AG08396 (cell line): ENCODE data around the gene RNU6-9.
A peak's percentile ranks its signal among the peaks of the same experiment; 100 is the strongest.

Source experiments
- DNase-seq: peaks from one replicate; pipeline ENCODE4 v3.0.0; 2012; ENCODE audit warnings: low spot score, mixed read lengths

The RNU6-9 gene

DNA sequence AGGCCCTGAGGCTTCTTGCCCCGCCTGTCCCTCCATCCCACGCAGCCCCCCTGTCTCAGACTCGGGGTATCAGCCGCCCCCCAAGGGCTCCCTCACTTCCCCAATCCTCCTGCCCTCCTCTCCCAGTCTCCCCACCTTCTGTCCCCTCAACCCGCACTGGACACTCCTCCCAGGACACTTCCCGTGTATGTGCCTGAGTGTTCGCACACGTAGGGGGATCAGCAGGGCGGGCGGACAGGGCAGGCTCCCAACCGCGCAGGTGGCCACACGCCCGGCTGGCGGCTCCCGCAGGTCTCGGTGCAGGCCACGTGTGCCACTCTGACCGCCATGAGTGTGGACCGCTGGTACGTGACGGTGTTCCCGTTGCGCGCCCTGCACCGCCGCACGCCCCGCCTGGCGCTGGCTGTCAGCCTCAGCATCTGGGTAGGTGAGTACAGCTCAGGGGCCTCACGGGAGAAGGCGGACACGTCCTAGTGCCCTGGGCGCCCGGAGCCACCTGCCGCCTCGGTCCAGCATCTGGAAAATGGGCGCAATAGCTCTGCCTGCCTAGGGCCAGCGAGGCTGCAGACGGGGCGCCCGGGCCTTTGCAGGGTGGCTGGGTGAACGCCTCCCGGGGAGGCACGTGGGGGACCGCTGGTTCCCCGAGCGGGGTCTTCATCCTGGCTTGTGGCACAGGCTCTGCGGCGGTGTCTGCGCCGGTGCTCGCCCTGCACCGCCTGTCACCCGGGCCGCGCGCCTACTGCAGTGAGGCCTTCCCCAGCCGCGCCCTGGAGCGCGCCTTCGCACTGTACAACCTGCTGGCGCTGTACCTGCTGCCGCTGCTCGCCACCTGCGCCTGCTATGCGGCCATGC lies 26.1 kb downstream of the RNU6-9 start:
- no peak for DNase-seq

DNA sequence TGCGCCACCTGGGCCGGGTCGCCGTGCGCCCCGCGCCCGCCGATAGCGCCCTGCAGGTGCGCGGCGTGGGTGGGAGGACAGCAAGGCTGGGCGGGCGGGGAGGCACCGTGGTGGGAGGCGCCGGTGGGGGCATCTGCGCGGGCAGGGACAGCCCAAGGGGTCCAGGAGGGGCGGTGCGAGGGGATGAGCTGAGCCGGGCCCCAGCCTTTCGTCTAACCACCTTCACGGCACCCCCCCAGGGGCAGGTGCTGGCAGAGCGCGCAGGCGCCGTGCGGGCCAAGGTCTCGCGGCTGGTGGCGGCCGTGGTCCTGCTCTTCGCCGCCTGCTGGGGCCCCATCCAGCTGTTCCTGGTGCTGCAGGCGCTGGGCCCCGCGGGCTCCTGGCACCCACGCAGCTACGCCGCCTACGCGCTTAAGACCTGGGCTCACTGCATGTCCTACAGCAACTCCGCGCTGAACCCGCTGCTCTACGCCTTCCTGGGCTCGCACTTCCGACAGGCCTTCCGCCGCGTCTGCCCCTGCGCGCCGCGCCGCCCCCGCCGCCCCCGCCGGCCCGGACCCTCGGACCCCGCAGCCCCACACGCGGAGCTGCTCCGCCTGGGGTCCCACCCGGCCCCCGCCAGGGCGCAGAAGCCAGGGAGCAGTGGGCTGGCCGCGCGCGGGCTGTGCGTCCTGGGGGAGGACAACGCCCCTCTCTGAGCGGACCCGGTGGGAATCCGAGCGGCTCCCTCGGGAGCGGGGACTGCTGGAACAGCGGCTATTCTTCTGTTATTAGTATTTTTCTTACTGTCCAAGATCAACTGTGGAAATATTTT lies 27.0 kb downstream of the RNU6-9 start:
- DNase-seq, result no peak

GRCh38 chr19:924553-925086 lies 31.3 kb downstream of the RNU6-9 start:
- DNase-seq, result peak; percentile 20

GRCh38 chr19:925087-925525 lies 31.8 kb downstream of the RNU6-9 start:
- DNase-seq, result peak; percentile 73

DNA sequence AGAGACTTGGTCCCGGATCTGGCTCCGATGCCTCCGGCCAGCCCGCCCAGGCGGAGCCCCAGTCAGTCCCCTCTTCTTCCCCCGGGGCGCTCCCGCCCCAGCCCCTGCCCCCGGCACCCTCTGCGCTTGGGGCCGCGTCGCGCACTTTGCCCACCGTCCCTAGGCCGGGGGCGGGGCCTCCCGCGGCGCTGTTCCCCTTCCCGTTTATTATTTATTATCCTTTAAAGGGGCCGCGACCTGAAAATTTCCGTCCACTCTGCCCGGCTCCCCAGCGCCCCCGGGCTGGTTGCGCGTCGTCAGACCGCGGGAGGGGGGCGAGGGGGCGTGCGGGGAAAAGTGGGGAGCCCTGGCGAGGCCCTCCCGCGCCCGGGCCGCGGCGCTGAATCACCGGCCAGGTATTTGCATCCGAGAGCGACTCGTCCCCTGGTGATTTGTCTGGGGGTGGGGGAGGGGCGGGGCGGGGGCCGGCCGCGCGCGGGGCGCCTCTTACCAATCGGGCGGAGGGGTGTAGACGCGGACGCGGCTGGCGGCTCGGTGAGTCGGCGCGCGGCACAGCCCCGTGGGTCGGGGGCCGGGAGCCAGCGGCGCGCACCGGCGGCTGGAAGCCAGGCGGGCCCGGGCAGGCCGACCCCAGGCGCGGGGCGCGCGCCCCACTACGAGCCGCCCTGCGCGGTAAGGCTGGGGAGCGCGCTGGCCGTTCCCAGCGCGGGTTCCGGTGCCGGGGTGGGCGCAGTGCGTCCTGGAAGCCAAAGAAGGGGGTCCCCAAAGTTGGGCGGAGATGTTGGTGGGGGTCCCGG lies 32.4 kb downstream of the RNU6-9 start, which contains the start of gene ARID3A:
Gene ARID3A, plus strand, starts transcription at position 510 of the 797 bp plus-strand sequence. CDS start 3,494 bp downstream, outside the sequence.
- DNase-seq, result peak; percentile 95

GRCh38 chr19:926323-926588 lies 33.0 kb downstream of the RNU6-9 start:
- DNase-seq, result no peak

DNA sequence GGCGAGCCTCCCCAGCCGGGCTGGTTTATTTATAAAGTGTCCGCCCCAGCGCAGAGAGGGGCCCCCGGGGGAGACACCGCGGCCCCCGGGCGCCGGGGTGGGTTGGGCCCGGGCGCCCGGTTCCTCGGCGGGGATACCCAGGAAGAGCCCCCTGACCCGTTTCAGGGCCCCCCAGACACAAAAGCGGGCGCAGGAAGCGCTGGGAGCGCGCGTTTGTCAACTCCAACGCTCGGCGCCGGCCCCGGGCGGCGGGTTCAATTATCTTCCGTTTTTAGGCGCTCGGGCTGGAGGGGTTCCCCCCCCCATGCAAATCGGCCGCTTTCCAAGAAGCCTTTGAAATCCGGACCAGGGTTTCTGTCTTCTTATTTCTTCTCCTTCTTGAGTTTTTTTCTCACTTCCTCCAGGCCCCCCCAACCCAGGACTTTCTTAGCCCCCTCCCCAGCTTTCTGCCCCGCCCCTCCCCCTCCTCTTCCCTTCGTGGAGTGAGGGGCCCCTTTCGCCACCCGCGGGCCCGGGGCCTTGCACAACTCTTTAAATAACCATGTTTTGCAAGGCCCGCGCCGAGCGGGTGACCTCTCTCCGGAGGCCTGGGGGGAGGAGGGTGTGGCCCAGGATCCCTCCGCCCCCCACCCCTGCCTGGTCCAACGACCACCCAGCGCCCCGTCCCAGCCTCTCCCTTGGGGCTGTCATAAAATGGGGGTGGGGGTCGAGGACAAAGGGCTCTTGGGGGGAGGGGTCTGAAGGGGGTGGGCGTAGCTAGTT lies 33.5 kb downstream of the RNU6-9 start:
- peak; percentile 75 for DNase-seq

GRCh38 chr19:927351-927779 lies 34.1 kb downstream of the RNU6-9 start:
- DNase-seq, result peak; percentile 45

- DNase-seq, result no peak
Measured at GRCh38 chr19:927780-928401, 34.6 kb downstream of the RNU6-9 start.

DNA sequence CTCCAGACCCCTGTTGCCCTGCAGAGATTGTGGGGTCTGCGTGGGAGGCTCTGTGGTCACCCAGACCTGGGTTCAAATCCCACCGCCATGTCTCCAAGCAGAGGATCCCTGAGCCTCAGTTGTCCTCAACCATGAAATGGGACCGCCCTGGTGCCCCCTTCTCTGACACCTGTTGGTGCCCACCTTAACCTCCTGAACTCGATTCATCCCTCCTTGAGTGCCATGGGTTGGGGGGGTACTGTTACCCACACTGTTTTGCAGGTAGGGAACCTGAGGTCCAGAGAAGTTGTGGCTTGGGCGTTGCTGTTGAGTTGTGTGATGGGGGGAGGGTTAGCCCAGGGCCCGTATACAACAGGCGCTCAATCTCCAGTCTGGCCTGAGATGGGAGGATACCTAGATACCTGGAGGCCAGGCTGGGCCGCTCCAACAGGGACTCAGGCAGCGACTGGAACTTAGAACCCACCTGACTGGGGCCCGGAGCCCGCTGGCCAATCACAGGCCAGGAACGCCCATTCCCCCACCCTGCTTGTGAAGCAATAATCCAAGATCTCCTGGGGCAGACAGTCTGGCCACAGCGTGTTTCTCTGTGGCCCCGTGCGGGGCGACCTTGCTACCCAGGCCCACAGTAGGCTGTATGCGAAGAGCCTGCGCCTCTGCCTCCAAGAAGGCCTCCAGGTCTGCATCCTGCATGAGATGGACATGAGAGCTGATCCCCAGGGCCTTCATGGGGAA lies 35.4 kb downstream of the RNU6-9 start:
- DNase-seq, result peak; percentile 60

DNA sequence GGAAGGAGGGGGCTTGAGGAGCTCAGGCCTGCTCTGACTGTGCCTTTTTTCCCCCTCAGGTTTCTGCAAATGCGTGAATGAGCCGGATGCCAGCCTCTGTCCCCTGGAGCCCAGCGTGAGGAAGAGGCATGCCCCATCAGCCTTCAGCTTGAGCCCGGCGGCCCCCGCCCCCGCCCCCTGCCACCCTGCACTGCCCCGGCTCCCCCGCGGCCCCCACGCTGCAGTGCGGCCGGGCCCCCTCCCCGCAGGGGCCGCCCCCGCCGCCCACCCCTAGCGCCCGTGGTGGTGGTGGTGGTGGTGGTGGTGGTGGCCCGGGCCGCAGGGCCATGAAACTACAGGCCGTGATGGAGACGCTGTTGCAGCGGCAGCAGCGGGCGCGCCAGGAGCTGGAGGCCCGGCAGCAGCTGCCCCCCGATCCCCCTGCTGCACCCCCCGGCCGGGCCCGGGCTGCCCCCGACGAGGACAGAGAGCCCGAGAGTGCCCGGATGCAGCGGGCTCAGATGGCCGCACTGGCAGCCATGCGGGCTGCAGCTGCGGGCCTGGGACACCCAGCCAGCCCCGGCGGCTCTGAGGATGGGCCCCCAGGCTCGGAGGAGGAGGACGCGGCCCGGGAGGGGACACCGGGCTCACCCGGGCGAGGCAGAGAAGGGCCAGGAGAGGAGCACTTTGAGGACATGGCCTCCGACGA lies 36.1 kb downstream of the RNU6-9 start:
- no peak for DNase-seq

DNA sequence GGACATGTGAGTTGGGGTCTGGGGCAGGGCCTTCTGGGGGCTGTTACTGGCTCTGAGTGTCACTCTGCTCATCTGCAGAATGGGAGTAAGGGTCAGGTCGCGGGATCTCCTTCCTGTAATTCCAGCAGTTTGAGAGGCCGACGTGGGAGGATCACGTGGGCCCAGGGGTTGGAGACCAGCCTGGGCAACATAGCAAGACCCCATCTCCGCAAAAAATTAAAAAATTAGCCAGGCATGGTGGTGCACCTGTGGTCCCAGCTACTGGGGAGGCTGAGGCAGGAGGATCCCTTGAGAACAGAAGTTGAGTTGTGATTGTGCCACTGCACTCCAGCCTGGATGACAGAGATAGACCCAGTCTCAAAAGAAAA lies 36.6 kb downstream of the RNU6-9 start:
- no peak for DNase-seq

GRCh38 chr19:931860-932647 lies 38.8 kb downstream of the RNU6-9 start:
- no peak for DNase-seq

DNA sequence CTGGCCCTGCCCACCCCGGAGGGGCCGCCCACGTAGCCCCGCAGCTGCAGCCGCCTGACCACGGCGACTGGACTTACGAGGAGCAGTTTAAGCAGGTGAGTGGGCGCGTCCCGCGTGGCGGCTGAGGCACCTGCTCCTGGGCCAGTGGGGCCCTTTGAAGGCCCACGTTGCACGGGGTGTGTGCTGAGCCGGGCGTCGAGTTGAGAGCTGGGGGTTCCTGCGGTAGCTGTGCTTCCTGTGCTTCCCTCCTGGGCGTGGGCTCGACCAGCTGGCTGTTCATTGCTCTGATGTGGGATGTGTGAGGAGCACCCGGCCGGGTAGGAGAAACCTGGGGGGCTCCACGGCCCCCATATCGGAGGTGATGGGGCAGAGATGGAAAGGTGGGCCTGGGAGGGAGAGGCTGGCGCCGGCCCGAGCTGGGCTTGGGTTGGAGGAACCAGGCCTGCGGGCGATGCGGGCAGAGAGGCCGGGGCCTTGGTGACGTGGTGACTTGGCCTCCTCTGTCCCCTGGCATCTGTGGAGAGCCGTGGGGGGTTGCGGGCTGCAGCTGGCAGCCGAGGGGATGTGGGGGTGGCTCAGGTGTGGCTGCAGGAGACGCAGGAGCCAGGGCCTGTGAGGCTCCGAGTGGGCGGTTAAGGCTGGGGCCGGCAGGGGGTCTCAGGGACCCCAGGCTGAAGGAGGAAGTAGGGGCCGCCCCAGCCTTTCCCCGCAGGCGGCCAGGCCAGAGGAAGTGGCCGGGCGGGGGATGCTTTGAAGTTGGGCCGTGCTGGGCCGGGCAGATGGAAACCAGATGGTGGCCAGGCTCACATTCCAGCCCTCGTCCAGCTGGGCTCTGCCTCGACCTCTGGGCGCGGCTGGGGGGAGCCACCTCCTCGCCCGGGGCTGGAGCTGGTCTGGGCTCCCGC lies 39.6 kb downstream of the RNU6-9 start:
- peak; percentile 97 for DNase-seq

DNA sequence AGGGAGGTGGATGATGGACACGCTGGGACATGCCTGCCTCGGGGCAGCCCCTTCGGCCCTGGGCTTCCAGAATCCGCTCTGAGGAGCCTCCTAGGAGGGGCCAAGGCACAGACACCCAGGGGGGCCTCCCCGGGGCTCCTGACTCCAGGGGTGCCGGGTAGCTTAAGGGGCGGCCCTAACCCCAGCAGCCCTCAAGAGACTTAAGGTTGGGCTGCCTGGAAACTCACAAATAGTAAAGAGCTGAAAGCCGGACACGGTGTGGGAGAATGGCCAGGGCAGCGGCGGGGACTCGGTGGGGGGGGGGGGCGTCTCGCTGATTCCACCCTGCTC lies 40.2 kb downstream of the RNU6-9 start:
- no peak for DNase-seq

DNA sequence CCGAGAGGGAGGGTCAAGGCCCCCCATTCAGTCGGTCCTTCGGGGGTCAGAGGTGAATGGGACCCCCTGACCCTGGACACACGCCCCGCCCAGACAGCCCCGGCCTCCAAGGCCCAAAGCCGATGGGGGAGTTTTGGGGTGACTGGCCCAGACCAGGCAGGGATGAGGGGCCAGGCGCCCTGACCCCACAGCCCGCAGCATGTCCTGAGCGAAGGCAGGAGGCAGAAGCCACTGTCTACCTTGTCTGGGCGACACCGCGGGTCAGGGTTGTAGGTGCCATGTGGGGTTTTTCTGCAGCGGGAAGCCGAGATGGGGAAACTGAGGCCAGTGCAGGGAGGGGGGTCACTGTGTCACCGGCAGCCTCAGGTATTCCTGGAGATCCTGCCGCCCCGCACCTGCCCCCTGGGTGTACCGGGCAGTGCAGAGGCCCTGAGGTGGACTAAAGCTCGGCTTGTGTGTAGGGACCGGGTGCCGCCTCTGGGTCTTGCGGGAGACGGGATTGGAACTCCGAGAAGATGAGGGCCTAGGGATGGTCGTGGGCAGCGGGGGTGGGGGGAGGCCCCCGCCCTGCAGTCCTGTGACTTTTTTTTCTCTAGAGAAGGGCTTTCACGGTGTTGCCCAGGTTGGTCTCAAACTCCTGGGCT lies 41.0 kb downstream of the RNU6-9 start:
- DNase-seq, result no peak

GRCh38 chr19:934865-935479 lies 41.7 kb downstream of the RNU6-9 start:
- no peak for DNase-seq
